WTC11 (cell line): Measurements from ENCODE around the gene KCNJ15. TPM values are rescaled to one million over a fixed set of nuclear protein-coding genes. Genes with fewer than 3 reads are reported as not detected.

Source experiments
- ATAC-seq: fragments of 200-7000 bp; cut with Tn5 transposase; 2 replicates; pipeline ENCODE4 v1.10.0; 2021; ENCODE audit warnings: mild to moderate bottlenecking, moderate library complexity
- CTCF ChIA-PET: fragments of 300-600 bp; sonication (Branson Sonifier 250); formaldehyde crosslinking; loops from one replicate; lab custom pipeline; 2021; ENCODE audit warnings: antibody characterized with exemption; lab: Charles Lee
- POLR2A ChIA-PET: fragments of 350-600 bp; sonication (Branson Sonifier 250); formaldehyde crosslinking; loops from one replicate; lab custom pipeline; 2021; ENCODE audit warnings: antibody characterized with exemption; lab: Charles Lee
- DNase-seq: peaks from one replicate; pipeline ENCODE4 v3.0.0; 2021; ENCODE audit warnings: low spot score
- H3K27ac Mint-ChIP-seq: 2 replicates; pipeline ENCODE4 v1.8.0; 2021; ENCODE audit warnings: mixed read lengths
- H3K27me3 Mint-ChIP-seq: 2 replicates; pipeline ENCODE4 v1.8.0; 2021; ENCODE audit warnings: low read depth, mild to moderate bottlenecking, moderate library complexity, mixed read lengths
- H3K36me3 Mint-ChIP-seq: 2 replicates; pipeline ENCODE4 v1.8.0; 2021; ENCODE audit warnings: mixed read lengths
- H3K4me1 Mint-ChIP-seq: 2 replicates; pipeline ENCODE4 v1.8.0; 2022; ENCODE audit warnings: mixed read lengths
- H3K4me3 Mint-ChIP-seq: 2 replicates; pipeline ENCODE4 v1.8.0; 2021; ENCODE audit warnings: mild to moderate bottlenecking, moderate library complexity, mixed read lengths
- H3K9me3 Mint-ChIP-seq: 2 replicates; pipeline ENCODE4 v1.8.0; 2021; ENCODE audit warnings: mixed read lengths
- ARID4B ChIP-seq: sonication (generic); formaldehyde crosslinking; IDR thresholded peaks from 2 replicates; pipeline ENCODE4 v1.8.0; 2023; ENCODE audit warnings: missing genetic modification reagents, mild to moderate bottlenecking, borderline replicate concordance
- CDX4 ChIP-seq: fragments of 250-450 bp; sonication (Bioruptor Pico); IDR thresholded peaks from 2 replicates; pipeline ENCODE4 v1.9.0; 2021; ENCODE audit warnings: moderate library complexity, mild to moderate bottlenecking, inconsistent platforms, borderline replicate concordance
- E2F4 ChIP-seq: sonication (generic); formaldehyde crosslinking; IDR thresholded peaks from 2 replicates; pipeline ENCODE4 v1.8.1; 2022; ENCODE audit warnings: low read depth, mild to moderate bottlenecking, moderate library complexity, missing genetic modification reagents, borderline replicate concordance
- GTF2I ChIP-seq: fragments of 250-450 bp; sonication (Bioruptor Pico); conservative IDR thresholded peaks from 2 replicates; pipeline ENCODE4 v1.4.0; 2021; ENCODE audit warnings: mild to moderate bottlenecking
- JUN ChIP-seq: sonication (generic); formaldehyde crosslinking; IDR thresholded peaks from 2 replicates; pipeline ENCODE4 v1.8.0; 2023; ENCODE audit warnings: mild to moderate bottlenecking, missing genetic modification reagents
- PREB ChIP-seq: sonication (generic); formaldehyde crosslinking; IDR thresholded peaks from 2 replicates; pipeline ENCODE4 v1.8.1; 2022; ENCODE audit warnings: mild to moderate bottlenecking, missing genetic modification reagents, moderate library complexity, borderline replicate concordance
- SOX15 ChIP-seq: fragments of 250-450 bp; sonication (Bioruptor Pico); IDR thresholded peaks from 2 replicates; pipeline ENCODE4 v1.9.0; 2021; ENCODE audit warnings: mild to moderate bottlenecking
- TP53 ChIP-seq: sonication (generic); formaldehyde crosslinking; IDR thresholded peaks from 2 replicates; pipeline ENCODE4 v1.8.1; 2023; ENCODE audit warnings: mild to moderate bottlenecking, missing genetic modification reagents
- USF2 ChIP-seq: sonication (generic); formaldehyde crosslinking; IDR thresholded peaks from 2 replicates; pipeline ENCODE4 v1.8.1; 2023; ENCODE audit warnings: mild to moderate bottlenecking, missing genetic modification reagents, moderate library complexity
- ZNF396 ChIP-seq: fragments of 250-450 bp; sonication (Bioruptor Pico); IDR thresholded peaks from 2 replicates; pipeline ENCODE4 v1.8.0; 2021; ENCODE audit warnings: mild to moderate bottlenecking, moderate library complexity, borderline replicate concordance
- ZNF532 ChIP-seq: fragments of 250-450 bp; sonication (Bioruptor Pico); IDR thresholded peaks from 2 replicates; pipeline ENCODE4 v1.9.0; 2021; ENCODE audit warnings: mild to moderate bottlenecking, borderline replicate concordance
- ZNF671 ChIP-seq: fragments of 250-450 bp; sonication (Bioruptor Pico); IDR thresholded peaks from 2 replicates; pipeline ENCODE4 v1.8.0; 2021; ENCODE audit warnings: mild to moderate bottlenecking
- ZSCAN18 ChIP-seq: fragments of 250-450 bp; sonication (Bioruptor Pico); IDR thresholded peaks from 2 replicates; pipeline ENCODE4 v2.1.2; 2022; ENCODE audit warnings: mild to moderate bottlenecking, moderate library complexity
- total RNA-seq: library from RNA; stranded (reverse); gene quantifications from 3 replicates; pipeline ENCODE4 v1.2.3, GENCODE V29; 2021

Gene KCNJ15
- total RNA-seq, 1 experiment from 2014 or later = 0.57 TPM

GRCh38 chr21:38221594-38221993 lies 35.2 kb upstream of the KCNJ15 start:
- DNase-seq (no peak), ATAC-seq (no peak)
- Mint-ChIP-seq H3K4me3 (no peak overlapping the region), H3K4me1 (peaks cover 6% of the 10 kb centered on the region), H3K9me3 (peaks cover 74% of the 10 kb centered on the region), H3K27me3 (peaks cover 14% of the 10 kb centered on the region), H3K36me3 (peaks cover 71% of the 10 kb centered on the region), H3K27ac (no peak overlapping the region)
- ChIA-PET POLR2A (no interaction called here), CTCF (no interaction called here)
- TF ChIP-seq SOX15 (CRISPR knock-in tag) (no peak), ZSCAN18 (no peak), CDX4 (CRISPR knock-in tag) (no peak), ARID4B (CRISPR knock-in tag) (no peak), PREB (no peak), TP53 (no peak), JUN (CRISPR knock-in tag) (no peak), E2F4 (no peak), USF2 (no peak), ZNF671 (CRISPR knock-in tag) (no peak), ZNF396 (CRISPR knock-in tag) (no peak), ZNF532 (CRISPR knock-in tag) (no peak), GTF2I (CRISPR knock-in tag) (no peak)
